ENCODE results near the gene UBAC2. TPM values are rescaled to one million over a fixed set of nuclear protein-coding genes. Genes with fewer than 3 reads are reported as not detected.

UBAC2 gene
- total and polyA plus RNA-seq, 2 of the 4 experiments (the other 2 are of a cell fraction): 20.8 to 36.3 TPM

DNA sequence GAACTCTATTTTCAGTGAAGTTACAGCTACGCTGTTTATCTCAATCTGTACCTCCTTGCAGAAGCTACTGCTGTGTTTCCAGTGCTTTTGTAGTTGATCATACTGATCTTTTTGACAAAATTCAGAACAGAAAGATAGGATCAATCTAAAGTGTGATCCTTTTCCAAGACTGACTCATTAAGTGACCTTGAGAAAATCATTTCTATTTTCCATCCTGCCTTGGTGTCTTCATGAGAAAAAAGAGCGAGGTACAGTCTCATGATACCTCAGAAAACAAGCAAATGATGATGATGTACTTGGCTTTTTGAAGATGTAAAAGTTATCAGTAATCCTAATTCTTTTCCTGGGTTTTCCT lies 152.6 kb downstream of the UBAC2 start:
- H2BK20ac ChIP-seq (ENCODE audit: low read depth, low read length): no peak overlapping the region

More for the DNA sequence above, 152.6 kb downstream of the UBAC2 start:
- TF ChIP-seq, protein P1, sequence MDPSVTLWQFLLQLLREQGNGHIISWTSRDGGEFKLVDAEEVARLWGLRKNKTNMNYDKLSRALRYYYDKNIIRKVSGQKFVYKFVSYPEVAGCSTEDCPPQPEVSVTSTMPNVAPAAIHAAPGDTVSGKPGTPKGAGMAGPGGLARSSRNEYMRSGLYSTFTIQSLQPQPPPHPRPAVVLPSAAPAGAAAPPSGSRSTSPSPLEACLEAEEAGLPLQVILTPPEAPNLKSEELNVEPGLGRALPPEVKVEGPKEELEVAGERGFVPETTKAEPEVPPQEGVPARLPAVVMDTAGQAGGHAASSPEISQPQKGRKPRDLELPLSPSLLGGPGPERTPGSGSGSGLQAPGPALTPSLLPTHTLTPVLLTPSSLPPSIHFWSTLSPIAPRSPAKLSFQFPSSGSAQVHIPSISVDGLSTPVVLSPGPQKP (IDR thresholded peaks at IDR 0.05; ENCODE audit: borderline replicate concordance, low read depth, low read length): no peak
- no peak for TF ChIP-seq FOS (IDR thresholded peaks at IDR 0.05; ENCODE audit: low read depth, low read length)
- Histone ChIP-seq H4K91ac (ENCODE audit: insufficient read depth, low read depth, low read length) (no peak overlapping the region), H2BK15ac (ENCODE audit: low read depth, low read length) (no peak overlapping the region), H2AK5ac (ENCODE audit: low read depth, low read length) (no peak overlapping the region), H3K23ac (ENCODE audit: low read depth, low read length) (no peak overlapping the region), H3K9me1 (ENCODE audit: insufficient read depth, low read length) (peaks cover 24% of the 10 kb centered on the region), H2AFZ (replicated peaks; ENCODE audit: low read length, poor library complexity) (no peak overlapping the region), H3K4me1 (ENCODE audit: control insufficient read depth, insufficient read depth, low read length) (peaks cover 16% of the 10 kb centered on the region), H3K79me1 (ENCODE audit: low read depth in 1 of 2, low read length in 2 of 2) (peaks cover 0 to 19% of the 10 kb centered on the region in 2 experiments; a peak in 2 of 4 replicates), H3K14ac (replicated peaks; ENCODE audit: low read depth, low read length) (no peak overlapping the region), H4K5ac (ENCODE audit: low read depth, low read length) (no peak overlapping the region), H4K20me1 (ENCODE audit: insufficient read depth, low read length) (peaks cover 36% of the 10 kb centered on the region), H3K4me3 (ENCODE audit: insufficient read depth, low read depth, low read length) (no peak overlapping the region), H2AK9ac (replicated peaks; ENCODE audit: low read depth, low read length, poor library complexity) (no peak overlapping the region), H2BK5ac (ENCODE audit: low read depth, low read length, poor library complexity, severe bottlenecking) (no peak overlapping the region), H3K27me3 (ENCODE audit: control insufficient read depth, insufficient read depth, low read length) (no peaks in the 10 kb centered on the region), H3K9ac (ENCODE audit: low read depth, low read length) (no peak overlapping the region), H3K18ac (ENCODE audit: low read depth, low read length) (no peak overlapping the region), H4K8ac (ENCODE audit: low read depth in 2 of 2, low read length in 2 of 2) (no peak overlapping the region), H3K36me3 (ENCODE audit: control insufficient read depth, insufficient read depth, low read length) (peaks cover 7% of the 10 kb centered on the region), H3K56ac (ENCODE audit: extremely low read depth, insufficient read depth, low read length) (no peak overlapping the region), H3K4ac (ENCODE audit: low read depth, low read length) (no peak overlapping the region), H2BK120ac (ENCODE audit: low read depth, low read length) (no peak overlapping the region), H3K27ac (ENCODE audit: insufficient read depth, low read length) (no peak overlapping the region), H3K9me3 (ENCODE audit: control insufficient read depth, insufficient read depth, low read length) (no peaks in the 10 kb centered on the region), H3K4me2 (ENCODE audit: low read depth, low read length) (no peak overlapping the region)
- in situ Hi-C loops (cut with MboI; ENCODE audit: low sequenced_read_pairs): no loop called here
- CTCF ChIA-PET: interaction anchor here (0.7 kb wide), 1 partner anchor 86 kb away, joined by 3 read pairs; no protein-coding TSS in a partner anchor
- POLR2A ChIA-PET (ENCODE audit: unreplicated experiment): no interaction called here
- BruUV-seq (replicated peaks): no TSS peak
- dilution Hi-C loops (cut with HindIII; ENCODE audit: low sequenced_read_pairs, unreplicated experiment): no loop called here
- ATAC-seq (ENCODE audit: low read depth) (no peak), DNase-seq (no peak)
- WGBS, 2 experiments (ENCODE audit: extremely low coverage in 2 of 2, insufficient read length in 1 of 2): no CpG with 5 or more reads among the region's 2 CpGs
- intact Hi-C loops (cut with micrococcal nuclease): no loop called here

Data from IMR-90 (cell line).